ENCODE results near the gene SHANK3. TPM values are rescaled to one million over a fixed set of nuclear protein-coding genes. Genes with fewer than 3 reads are reported as not detected.

Gene SHANK3
- polyA plus RNA-seq, 1 donor (not counting 4 experiments of a cell fraction or from before 2014, with no cell fraction given), result 1.00 TPM

GRCh38 chr22:50700387-50701075 lies 27.9 kb downstream of the SHANK3 start:
- Histone ChIP-seq H3K9me3 (ENCODE audit: control insufficient read depth, low read depth, low read length) (no peaks in the 10 kb centered on the region), H3K4me2 (ENCODE audit: control insufficient read depth, extremely low read depth, insufficient read depth, low read depth, low read length) (no peak overlapping the region), H3K36me3 (ENCODE audit: control insufficient read depth in 2 of 2, extremely low read depth in 1 of 2, insufficient read depth in 2 of 2, low read length in 2 of 2) (peaks cover 0 to 6% of the 10 kb centered on the region in 2 experiments), H3K4me1 (ENCODE audit: control insufficient read depth, extremely low read depth, insufficient read depth, low read length) (peaks cover 15% of the 10 kb centered on the region), H3K9me1 (ENCODE audit: control insufficient read depth, extremely low read depth, insufficient read depth, low read length) (no peaks in the 10 kb centered on the region), H3K79me2 (ENCODE audit: control insufficient read depth, insufficient read depth, low read length) (no peaks in the 10 kb centered on the region), H3K9ac (ENCODE audit: control insufficient read depth, extremely low read depth, insufficient read depth, low read length) (no peak overlapping the region), H3K4me3 (ENCODE audit: control insufficient read depth in 2 of 3, extremely low read depth in 1 of 3, insufficient read depth in 2 of 3, low read depth in 1 of 3, low read length in 3 of 3) (no peak overlapping the region), H2AFZ (ENCODE audit: control insufficient read depth, low read length) (no peak overlapping the region), H3K27me3 (ENCODE audit: control insufficient read depth, extremely low read depth, insufficient read depth, low read length) (no peaks in the 10 kb centered on the region), H4K20me1 (ENCODE audit: control insufficient read depth, extremely low read depth, insufficient read depth, low read length) (no peaks in the 10 kb centered on the region), H3K27ac (ENCODE audit: control insufficient read depth, insufficient read depth, low read length) (no peak overlapping the region)
- no peak for DNase-seq (ENCODE audit: low read depth, low spot score)
- TF ChIP-seq CTCF (optimal IDR thresholded peaks at IDR 0.05 in 1 of 3, IDR thresholded peaks at IDR 0.05 in 1 of 3, conservative IDR thresholded peaks at IDR 0.05 in 1 of 3; ENCODE audit: extremely low read depth in 1 of 3, insufficient read depth in 2 of 3, low read length in 3 of 3), result no peak
- TF ChIP-seq EZH2 (IDR thresholded peaks at IDR 0.05; ENCODE audit: low read length), result no peak
- no peak for FAIRE-seq
- dilution Hi-C loops (cut with MboI; ENCODE audit: extremely low pct_ligation_motif_present, low sequenced_read_pairs), result no loop called here

- peaks cover 0 to 6% of the 10 kb centered on the region in 2 experiments for H3K36me3 ChIP-seq (ENCODE audit: control insufficient read depth in 2 of 2, extremely low read depth in 1 of 2, insufficient read depth in 2 of 2, low read length in 2 of 2)
- FAIRE-seq, result no peak
- TF ChIP-seq EZH2 (IDR thresholded peaks at IDR 0.05; ENCODE audit: low read length), result no peak
- TF ChIP-seq CTCF (optimal IDR thresholded peaks at IDR 0.05 in 1 of 3, IDR thresholded peaks at IDR 0.05 in 1 of 3, conservative IDR thresholded peaks at IDR 0.05 in 1 of 3; ENCODE audit: extremely low read depth in 1 of 3, insufficient read depth in 2 of 3, low read length in 3 of 3), result no peak
Observed at GRCh38 chr22:50701076-50701419, 28.4 kb downstream of the SHANK3 start.

More at GRCh38 chr22:50701076-50701419, 28.4 kb downstream of the SHANK3 start:
- Histone ChIP-seq H3K4me2 (ENCODE audit: control insufficient read depth, extremely low read depth, insufficient read depth, low read depth, low read length) (no peak overlapping the region), H3K27ac (ENCODE audit: control insufficient read depth, insufficient read depth, low read length) (no peak overlapping the region), H3K79me2 (ENCODE audit: control insufficient read depth, insufficient read depth, low read length) (no peaks in the 10 kb centered on the region), H3K27me3 (ENCODE audit: control insufficient read depth, extremely low read depth, insufficient read depth, low read length) (no peaks in the 10 kb centered on the region), H3K9me1 (ENCODE audit: control insufficient read depth, extremely low read depth, insufficient read depth, low read length) (no peaks in the 10 kb centered on the region), H3K4me1 (ENCODE audit: control insufficient read depth, extremely low read depth, insufficient read depth, low read length) (peaks cover 10% of the 10 kb centered on the region), H2AFZ (ENCODE audit: control insufficient read depth, low read length) (no peak overlapping the region), H4K20me1 (ENCODE audit: control insufficient read depth, extremely low read depth, insufficient read depth, low read length) (no peaks in the 10 kb centered on the region), H3K9me3 (ENCODE audit: control insufficient read depth, low read depth, low read length) (no peaks in the 10 kb centered on the region), H3K9ac (ENCODE audit: control insufficient read depth, extremely low read depth, insufficient read depth, low read length) (no peak overlapping the region), H3K4me3 (ENCODE audit: control insufficient read depth in 2 of 3, extremely low read depth in 1 of 3, insufficient read depth in 2 of 3, low read depth in 1 of 3, low read length in 3 of 3) (no peak overlapping the region)
- no peak for DNase-seq (ENCODE audit: low read depth, low spot score)
- dilution Hi-C loops (cut with MboI; ENCODE audit: extremely low pct_ligation_motif_present, low sequenced_read_pairs), result no loop called here
